HepG2 (cell line): ENCODE measurements around the gene CD200.

Experiments
- POLR2AphosphoS5 ChIP-seq: IDR thresholded peaks from 2 replicates; pipeline ENCODE4 v1.6.1; 2012; ENCODE audit warnings: low read depth, low read length
- TOE1 ChIP-seq: sonication (generic); formaldehyde crosslinking; IDR thresholded peaks from 2 replicates; pipeline ENCODE4 v1.4.0; 2020; ENCODE audit warnings: mild to moderate bottlenecking, missing genetic modification reagents
- U2AF2 ChIP-seq: fragments of 200-400 bp; formaldehyde crosslinking; IDR thresholded peaks from 2 replicates; pipeline ENCODE4 v1.6.1; 2017; ENCODE audit warnings: low read depth, mild to moderate bottlenecking, low read length
- XRCC5 ChIP-seq: fragments of 200-400 bp; formaldehyde crosslinking; optimal IDR thresholded peaks from 2 replicates; pipeline ENCODE3; 2017; ENCODE audit warnings: mild to moderate bottlenecking, low read length
- YY1 ChIP-seq: IDR thresholded peaks from 2 replicates; pipeline ENCODE4 v1.6.1; 2011; ENCODE audit warnings: low read length, low read depth, moderate library complexity, mild to moderate bottlenecking; ENCODE audit not compliant: insufficient read depth, insufficient replicate concordance
- ZNF780A ChIP-seq: sonication (generic); formaldehyde crosslinking; IDR thresholded peaks from 2 replicates; pipeline ENCODE4 v1.8.0; 2022; ENCODE audit warnings: mild to moderate bottlenecking, missing genetic modification reagents, moderate library complexity
- TF ChIP-seq, protein P1 (sequence below): sonication (generic); formaldehyde crosslinking; IDR thresholded peaks from 2 replicates; pipeline ENCODE4 v1.9.0; 2021; ENCODE audit warnings: missing genetic modification reagents, borderline replicate concordance
- TF ChIP-seq, protein P2 (sequence below): sonication (generic); formaldehyde crosslinking; IDR thresholded peaks from 2 replicates; pipeline ENCODE4 v1.9.0; 2021; ENCODE audit warnings: missing genetic modification reagents, borderline replicate concordance
- TF ChIP-seq, protein P3 (sequence below): sonication (generic); formaldehyde crosslinking; conservative IDR thresholded peaks from 2 replicates; pipeline ENCODE4 v1.8.0; 2022; ENCODE audit warnings: missing genetic modification reagents
- TF ChIP-seq, protein P4 (sequence below): sonication (generic); formaldehyde crosslinking; IDR thresholded peaks from 2 replicates; pipeline ENCODE4 v1.5.0; 2020; ENCODE audit warnings: mild to moderate bottlenecking, missing genetic modification reagents, moderate library complexity

DNA sequence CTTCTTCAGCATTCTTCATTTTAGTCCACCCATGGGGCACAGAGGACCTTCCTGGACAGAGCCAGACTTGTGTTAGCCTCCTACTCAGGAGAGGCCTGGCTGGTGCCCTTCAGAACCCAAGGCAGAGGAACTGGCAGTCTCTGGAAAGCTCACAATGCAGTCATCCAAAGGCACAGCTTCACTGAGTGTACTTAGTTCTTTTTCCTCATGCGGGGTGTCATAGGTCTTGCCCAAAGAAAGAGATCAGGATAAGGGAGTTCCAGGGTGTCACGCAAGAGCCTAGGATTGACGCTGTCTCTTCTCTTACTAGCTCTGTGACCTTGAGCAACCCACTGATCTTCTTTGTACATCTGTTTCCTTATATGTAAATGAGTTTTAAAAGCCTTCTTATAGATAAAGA, 58.7 kb downstream of the CD200 start:
- TF ChIP-seq, protein P1, sequence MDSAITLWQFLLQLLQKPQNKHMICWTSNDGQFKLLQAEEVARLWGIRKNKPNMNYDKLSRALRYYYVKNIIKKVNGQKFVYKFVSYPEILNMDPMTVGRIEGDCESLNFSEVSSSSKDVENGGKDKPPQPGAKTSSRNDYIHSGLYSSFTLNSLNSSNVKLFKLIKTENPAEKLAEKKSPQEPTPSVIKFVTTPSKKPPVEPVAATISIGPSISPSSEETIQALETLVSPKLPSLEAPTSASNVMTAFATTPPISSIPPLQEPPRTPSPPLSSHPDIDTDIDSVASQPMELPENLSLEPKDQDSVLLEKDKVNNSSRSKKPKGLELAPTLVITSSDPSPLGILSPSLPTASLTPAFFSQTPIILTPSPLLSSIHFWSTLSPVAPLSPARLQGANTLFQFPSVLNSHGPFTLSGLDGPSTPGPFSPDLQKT (CRISPR knock-in tag): no peak
- TF ChIP-seq, protein P2, sequence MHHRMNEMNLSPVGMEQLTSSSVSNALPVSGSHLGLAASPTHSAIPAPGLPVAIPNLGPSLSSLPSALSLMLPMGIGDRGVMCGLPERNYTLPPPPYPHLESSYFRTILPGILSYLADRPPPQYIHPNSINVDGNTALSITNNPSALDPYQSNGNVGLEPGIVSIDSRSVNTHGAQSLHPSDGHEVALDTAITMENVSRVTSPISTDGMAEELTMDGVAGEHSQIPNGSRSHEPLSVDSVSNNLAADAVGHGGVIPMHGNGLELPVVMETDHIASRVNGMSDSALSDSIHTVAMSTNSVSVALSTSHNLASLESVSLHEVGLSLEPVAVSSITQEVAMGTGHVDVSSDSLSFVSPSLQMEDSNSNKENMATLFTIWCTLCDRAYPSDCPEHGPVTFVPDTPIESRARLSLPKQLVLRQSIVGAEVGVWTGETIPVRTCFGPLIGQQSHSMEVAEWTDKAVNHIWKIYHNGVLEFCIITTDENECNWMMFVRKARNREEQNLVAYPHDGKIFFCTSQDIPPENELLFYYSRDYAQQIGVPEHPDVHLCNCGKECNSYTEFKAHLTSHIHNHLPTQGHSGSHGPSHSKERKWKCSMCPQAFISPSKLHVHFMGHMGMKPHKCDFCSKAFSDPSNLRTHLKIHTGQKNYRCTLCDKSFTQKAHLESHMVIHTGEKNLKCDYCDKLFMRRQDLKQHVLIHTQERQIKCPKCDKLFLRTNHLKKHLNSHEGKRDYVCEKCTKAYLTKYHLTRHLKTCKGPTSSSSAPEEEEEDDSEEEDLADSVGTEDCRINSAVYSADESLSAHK (CRISPR knock-in tag): no peak
- TF ChIP-seq POLR2AphosphoS5 (no peak), U2AF2 (no peak), YY1 (no peak), ZNF780A (no peak), XRCC5 (no peak), TOE1 (CRISPR knock-in tag) (no peak)
- TF ChIP-seq, protein P3, sequence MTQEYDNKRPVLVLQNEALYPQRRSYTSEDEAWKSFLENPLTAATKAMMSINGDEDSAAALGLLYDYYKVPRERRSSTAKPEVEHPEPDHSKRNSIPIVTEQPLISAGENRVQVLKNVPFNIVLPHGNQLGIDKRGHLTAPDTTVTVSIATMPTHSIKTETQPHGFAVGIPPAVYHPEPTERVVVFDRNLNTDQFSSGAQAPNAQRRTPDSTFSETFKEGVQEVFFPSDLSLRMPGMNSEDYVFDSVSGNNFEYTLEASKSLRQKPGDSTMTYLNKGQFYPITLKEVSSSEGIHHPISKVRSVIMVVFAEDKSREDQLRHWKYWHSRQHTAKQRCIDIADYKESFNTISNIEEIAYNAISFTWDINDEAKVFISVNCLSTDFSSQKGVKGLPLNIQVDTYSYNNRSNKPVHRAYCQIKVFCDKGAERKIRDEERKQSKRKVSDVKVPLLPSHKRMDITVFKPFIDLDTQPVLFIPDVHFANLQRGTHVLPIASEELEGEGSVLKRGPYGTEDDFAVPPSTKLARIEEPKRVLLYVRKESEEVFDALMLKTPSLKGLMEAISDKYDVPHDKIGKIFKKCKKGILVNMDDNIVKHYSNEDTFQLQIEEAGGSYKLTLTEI: no peak
- TF ChIP-seq, protein P4, sequence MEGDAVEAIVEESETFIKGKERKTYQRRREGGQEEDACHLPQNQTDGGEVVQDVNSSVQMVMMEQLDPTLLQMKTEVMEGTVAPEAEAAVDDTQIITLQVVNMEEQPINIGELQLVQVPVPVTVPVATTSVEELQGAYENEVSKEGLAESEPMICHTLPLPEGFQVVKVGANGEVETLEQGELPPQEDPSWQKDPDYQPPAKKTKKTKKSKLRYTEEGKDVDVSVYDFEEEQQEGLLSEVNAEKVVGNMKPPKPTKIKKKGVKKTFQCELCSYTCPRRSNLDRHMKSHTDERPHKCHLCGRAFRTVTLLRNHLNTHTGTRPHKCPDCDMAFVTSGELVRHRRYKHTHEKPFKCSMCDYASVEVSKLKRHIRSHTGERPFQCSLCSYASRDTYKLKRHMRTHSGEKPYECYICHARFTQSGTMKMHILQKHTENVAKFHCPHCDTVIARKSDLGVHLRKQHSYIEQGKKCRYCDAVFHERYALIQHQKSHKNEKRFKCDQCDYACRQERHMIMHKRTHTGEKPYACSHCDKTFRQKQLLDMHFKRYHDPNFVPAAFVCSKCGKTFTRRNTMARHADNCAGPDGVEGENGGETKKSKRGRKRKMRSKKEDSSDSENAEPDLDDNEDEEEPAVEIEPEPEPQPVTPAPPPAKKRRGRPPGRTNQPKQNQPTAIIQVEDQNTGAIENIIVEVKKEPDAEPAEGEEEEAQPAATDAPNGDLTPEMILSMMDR: no peak
